ENCODE data around the gene ABTB1.
A peak's percentile ranks its signal among the peaks of the same experiment; 100 is the strongest.
"Not testable (repeated sequence)": the region's sequence is repeated elsewhere in the genome, so short reads cannot be mapped to it uniquely, and the experiment has no call there.

ABTB1 gene

GRCh38 chr3:127673191-127674100 lies 694 bp downstream of the ABTB1 start:
- peak; percentile 5 for DNase-seq

- no peak for DNase-seq
Observed at GRCh38 chr3:127674101-127674721, 1.5 kb downstream of the ABTB1 start.

GRCh38 chr3:127674790-127675189 lies 2.0 kb downstream of the ABTB1 start:
- DNase-seq, result no peak

- DNase-seq, result no peak
Observed at GRCh38 chr3:127675651-127676391, 3.1 kb downstream of the ABTB1 start.

GRCh38 chr3:127676456-127676855 lies 3.7 kb downstream of the ABTB1 start:
- DNase-seq, result no peak

- no peak for DNase-seq
Observed at GRCh38 chr3:127676921-127677351, 4.2 kb downstream of the ABTB1 start.

GRCh38 chr3:127677541-127678314 lies 5.0 kb downstream of the ABTB1 start:
- DNase-seq, result no peak

- no peak for DNase-seq
Observed at GRCh38 chr3:127678315-127678599, 5.5 kb downstream of the ABTB1 start.

- no peak for DNase-seq
Observed at GRCh38 chr3:127678611-127679533, 6.1 kb downstream of the ABTB1 start.

GRCh38 chr3:127679534-127680145 lies 6.9 kb downstream of the ABTB1 start:
- no peak for DNase-seq

GRCh38 chr3:127680146-127680661 lies 7.5 kb downstream of the ABTB1 start:
- DNase-seq, result no peak

GRCh38 chr3:127680798-127681221 lies 8.1 kb downstream of the ABTB1 start:
- no peak for DNase-seq

- DNase-seq, result not testable (repeated sequence)
Observed at GRCh38 chr3:127682175-127682554, 9.4 kb downstream of the ABTB1 start.

- DNase-seq, result no peak
Observed at GRCh38 chr3:127682561-127682960, 9.8 kb downstream of the ABTB1 start.

- DNase-seq, result no peak
Observed at GRCh38 chr3:127684871-127685707, 12.3 kb downstream of the ABTB1 start.

- DNase-seq, result no peak
Observed at GRCh38 chr3:127685708-127686511, 13.2 kb downstream of the ABTB1 start.

- no peak for DNase-seq
Observed at GRCh38 chr3:127686512-127686894, 13.8 kb downstream of the ABTB1 start.

- no peak for DNase-seq
Observed at GRCh38 chr3:127687228-127687737, 14.5 kb downstream of the ABTB1 start.

GRCh38 chr3:127688022-127688415 lies 15.3 kb downstream of the ABTB1 start:
- no peak for DNase-seq
